ENCODE data around the gene TAS2R4.
"Not testable (repeated sequence)": the region's sequence is repeated elsewhere in the genome, so short reads cannot be mapped to it uniquely, and the experiment has no call there.

DNA sequence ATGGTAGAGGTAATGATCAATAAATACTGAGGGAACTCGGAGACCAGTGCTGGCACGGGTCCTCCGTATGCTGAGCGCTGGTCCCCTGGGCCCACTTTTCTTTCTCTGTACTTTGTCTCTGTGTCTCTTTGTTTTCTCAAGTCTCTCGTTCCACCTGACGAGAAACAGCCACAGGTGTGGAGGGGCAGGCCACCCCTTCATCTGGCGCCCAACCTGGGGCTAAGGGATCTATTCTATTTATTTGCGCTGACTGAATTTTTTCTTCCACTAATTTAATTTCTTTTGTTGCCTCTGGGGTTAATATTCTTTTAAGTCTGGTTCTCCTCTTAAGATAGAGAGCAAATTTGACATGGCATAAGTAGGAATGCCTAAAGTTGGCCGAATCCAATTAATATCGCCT lies 24.6 kb upstream of the TAS2R4 start:
- TF ChIP-seq FOXM1 (IDR thresholded peaks at IDR 0.05; ENCODE audit: borderline replicate concordance); L3MBTL2 (conservative IDR thresholded peaks at IDR 0.05); BHLHE40 (IDR thresholded peaks at IDR 0.05; ENCODE audit: borderline replicate concordance); TARDBP (IDR thresholded peaks at IDR 0.05); FOXK2 (IDR thresholded peaks at IDR 0.05); NFRKB (IDR thresholded peaks at IDR 0.05); SP1 (IDR thresholded peaks at IDR 0.05); FOXA1 (IDR thresholded peaks at IDR 0.05); ARNT (IDR thresholded peaks at IDR 0.05); SUZ12 (IDR thresholded peaks at IDR 0.05); ZNF384 (IDR thresholded peaks at IDR 0.05); ELF4 (IDR thresholded peaks at IDR 0.05): not testable (repeated sequence)
- TF ChIP-seq, protein P1, sequence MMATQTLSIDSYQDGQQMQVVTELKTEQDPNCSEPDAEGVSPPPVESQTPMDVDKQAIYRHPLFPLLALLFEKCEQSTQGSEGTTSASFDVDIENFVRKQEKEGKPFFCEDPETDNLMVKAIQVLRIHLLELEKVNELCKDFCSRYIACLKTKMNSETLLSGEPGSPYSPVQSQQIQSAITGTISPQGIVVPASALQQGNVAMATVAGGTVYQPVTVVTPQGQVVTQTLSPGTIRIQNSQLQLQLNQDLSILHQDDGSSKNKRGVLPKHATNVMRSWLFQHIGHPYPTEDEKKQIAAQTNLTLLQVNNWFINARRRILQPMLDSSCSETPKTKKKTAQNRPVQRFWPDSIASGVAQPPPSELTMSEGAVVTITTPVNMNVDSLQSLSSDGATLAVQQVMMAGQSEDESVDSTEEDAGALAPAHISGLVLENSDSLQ (IDR thresholded peaks at IDR 0.05): not testable (repeated sequence)

Data from HEK293T (cell line).